ENCODE measurements around the gene MRC2.
A peak's percentile ranks its signal among the peaks of the same experiment; 100 is the strongest.

The MRC2 gene

DNA sequence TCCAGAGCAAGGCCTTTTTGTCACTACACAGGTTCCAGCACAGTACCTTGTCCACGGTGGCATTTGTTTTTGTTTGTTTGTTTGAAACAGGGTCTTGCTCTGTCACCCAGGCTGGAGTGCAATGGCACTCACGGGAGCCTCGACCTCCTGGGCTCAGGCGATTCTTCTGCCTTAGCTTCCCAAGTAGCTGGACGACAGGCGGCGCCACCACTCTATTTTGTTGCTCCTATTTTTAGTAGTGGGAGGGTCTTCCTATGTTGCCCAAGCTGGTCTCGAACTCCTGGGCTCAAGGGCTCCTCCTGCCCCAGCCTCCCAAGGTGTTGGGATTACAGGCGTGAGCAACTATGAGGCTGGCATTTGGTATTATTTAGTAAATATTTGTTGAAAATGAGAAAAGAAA is 10.3 kb downstream of the MRC2 start:
- no peak for DNase-seq (ENCODE audit: low spot score)

DNA sequence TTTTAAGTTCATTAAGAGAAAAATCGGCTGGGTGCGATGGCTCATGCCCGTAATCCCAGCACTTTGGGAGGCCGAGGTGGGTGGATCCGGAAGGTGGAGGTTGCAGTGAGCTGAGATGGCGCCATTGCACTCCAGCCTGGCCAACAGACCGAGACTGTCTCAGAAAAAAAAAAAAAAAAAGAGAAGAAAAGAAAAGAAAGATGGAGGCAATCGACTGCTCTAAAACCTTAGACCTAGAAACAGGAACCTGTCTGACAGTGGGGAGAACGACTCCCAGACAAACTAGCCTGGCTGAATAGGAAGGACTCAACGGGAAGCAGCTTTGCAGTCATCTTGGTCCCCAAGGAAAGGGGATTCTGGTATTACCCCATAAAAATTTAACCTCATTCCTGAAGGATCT is 13.7 kb downstream of the MRC2 start:
- DNase-seq (ENCODE audit: low spot score): no peak

GRCh38 chr17:62641951-62642350 is 14.5 kb downstream of the MRC2 start:
- DNase-seq (ENCODE audit: low spot score): no peak

GRCh38 chr17:62643496-62643895 is 16.0 kb downstream of the MRC2 start:
- DNase-seq (ENCODE audit: low spot score): no peak

GRCh38 chr17:62644487-62645173 is 17.2 kb downstream of the MRC2 start:
- DNase-seq (ENCODE audit: low spot score): no peak

- no peak for DNase-seq (ENCODE audit: low spot score)
Observed at GRCh38 chr17:62648251-62648955, 20.9 kb downstream of the MRC2 start.

DNA sequence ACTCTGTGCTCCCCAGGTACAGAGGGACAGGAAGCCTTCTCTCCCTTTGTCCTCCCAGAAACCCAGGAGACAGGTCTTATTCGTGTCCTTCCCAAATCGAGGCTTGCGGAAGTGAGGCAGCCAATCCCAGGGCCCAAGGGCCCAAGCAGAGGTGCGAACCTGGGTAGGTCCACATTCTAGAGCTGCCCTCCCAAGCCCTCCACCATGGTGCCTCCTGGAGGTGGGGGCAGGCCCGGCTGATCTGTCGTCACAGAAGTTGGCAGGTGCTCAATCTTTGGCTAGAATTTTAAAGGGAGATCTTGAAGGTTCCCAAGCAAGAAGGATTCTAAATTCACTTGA is 21.5 kb downstream of the MRC2 start:
- DNase-seq (ENCODE audit: low spot score): no peak

- no peak for DNase-seq (ENCODE audit: low spot score)
Observed at GRCh38 chr17:62649570-62649969, 22.1 kb downstream of the MRC2 start.

- DNase-seq (ENCODE audit: low spot score): no peak
Observed at GRCh38 chr17:62650587-62650986, 23.1 kb downstream of the MRC2 start.

- DNase-seq (ENCODE audit: low spot score): peak; percentile 21
Observed at GRCh38 chr17:62652251-62653001, 25.0 kb downstream of the MRC2 start.

- DNase-seq (ENCODE audit: low spot score): peak; percentile 52
Observed at GRCh38 chr17:62653002-62653825, 25.7 kb downstream of the MRC2 start.

GRCh38 chr17:62653826-62654761 is 26.6 kb downstream of the MRC2 start:
- DNase-seq (ENCODE audit: low spot score): no peak

GRCh38 chr17:62655656-62656055 is 28.2 kb downstream of the MRC2 start:
- DNase-seq (ENCODE audit: low spot score): no peak

- no peak for DNase-seq (ENCODE audit: low spot score)
Observed at GRCh38 chr17:62656446-62656845, 29.0 kb downstream of the MRC2 start.

GRCh38 chr17:62657145-62657665 is 29.7 kb downstream of the MRC2 start:
- no peak for DNase-seq (ENCODE audit: low spot score)

DNA sequence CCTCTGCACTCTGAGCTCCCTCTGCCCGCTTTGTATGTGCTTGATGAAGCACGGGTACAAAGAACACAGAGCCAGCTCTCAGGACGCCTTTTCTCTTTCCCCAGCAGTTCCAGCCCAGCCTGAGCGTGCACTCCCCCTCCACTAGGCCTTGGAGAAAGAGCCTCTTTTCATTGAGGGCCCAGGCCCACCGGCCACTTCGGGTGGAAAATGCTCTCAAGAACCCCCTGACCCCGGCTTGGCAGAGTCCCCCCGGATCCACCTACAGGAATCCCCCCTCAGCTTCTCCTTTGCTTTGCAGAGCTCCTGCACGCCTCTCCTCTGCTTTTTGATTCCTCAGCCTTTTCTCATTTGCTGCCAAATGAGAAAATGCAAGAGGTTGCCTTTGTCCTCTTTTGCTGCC is 30.2 kb downstream of the MRC2 start:
- DNase-seq (ENCODE audit: low spot score): no peak

DNA sequence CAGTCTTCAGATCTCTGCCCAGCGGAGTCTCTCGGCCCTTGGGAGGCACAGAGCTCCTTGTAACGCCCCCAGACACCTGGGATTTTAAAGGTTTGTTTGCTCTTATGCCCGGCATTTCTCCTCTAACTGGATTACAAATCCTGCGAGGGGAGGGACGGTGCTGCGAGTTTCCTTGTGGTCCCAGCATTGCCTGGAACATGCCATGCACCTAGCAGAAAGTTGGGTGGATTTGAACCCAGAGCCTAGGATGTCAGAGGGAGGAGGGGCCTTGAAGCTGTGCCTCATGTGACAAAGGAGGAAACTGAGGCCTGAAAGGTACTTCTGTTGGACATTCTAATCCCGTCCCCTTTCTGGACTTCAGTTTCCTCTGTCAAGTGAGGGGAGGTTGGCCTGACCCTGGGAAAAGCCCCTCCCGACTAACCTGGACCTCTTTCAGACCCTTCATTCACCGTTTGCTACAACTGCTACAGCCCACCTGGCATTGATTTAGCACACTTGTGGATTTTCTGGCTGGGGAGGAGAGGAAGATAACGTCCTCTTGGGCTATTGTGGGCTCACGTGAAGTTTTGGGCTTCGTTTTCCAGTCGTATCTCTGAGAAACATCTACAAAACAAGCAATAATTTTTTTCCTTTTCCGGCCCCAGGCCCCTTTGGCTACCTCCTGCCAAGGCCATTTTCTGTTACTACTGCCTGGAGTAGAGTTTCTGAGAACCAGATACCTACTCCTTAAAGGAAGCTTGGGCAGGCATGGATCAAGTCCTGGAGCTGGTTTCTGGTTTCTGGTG is 30.9 kb downstream of the MRC2 start:
- no peak for DNase-seq (ENCODE audit: low spot score)

DNA sequence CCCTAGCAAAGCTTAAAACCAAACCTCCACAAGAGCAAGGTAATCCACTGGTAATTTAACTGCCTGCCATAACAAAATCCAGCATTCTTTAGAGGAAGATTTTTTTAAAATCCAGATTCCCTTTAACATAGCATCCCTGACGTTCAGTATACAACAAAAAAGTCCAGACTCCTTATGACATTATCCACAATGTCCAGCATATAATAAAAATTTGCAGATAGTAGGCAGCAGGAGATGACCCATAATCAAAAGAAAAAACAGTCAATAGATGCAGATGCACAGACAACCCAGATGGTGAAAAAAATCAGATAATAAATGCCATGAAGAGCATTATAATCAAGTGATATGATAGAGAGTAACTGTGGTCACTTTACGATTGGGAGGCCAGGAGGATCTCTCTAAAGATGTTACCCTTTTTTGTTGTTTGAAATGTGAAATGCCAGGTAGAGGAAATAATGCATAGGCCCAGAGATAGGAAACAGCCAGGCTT is 33.2 kb downstream of the MRC2 start:
- DNase-seq (ENCODE audit: low spot score): no peak

DNA sequence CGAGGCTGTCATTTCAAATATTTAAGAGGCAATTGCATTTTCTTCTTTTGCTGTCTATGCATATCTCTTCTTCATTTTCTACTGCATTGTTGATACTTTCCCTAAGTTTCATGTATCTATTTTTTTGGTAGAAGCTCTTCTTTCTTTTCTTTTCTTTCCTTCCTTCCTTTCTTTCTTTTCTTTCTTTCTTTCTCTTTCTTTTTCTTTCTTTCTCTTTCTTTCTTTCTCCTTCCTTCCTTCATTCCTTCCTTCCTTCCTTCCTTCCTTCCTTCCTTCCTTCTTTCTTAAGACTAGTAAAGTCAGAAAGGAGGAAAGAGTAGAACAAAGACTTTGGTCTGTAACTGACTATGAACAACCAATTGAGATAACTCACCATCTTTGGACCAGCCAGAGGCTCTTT is 33.9 kb downstream of the MRC2 start:
- DNase-seq (ENCODE audit: low spot score): no peak

GRCh38 chr17:62662855-62663254 is 35.4 kb downstream of the MRC2 start:
- DNase-seq (ENCODE audit: low spot score): no peak

All from CD4-positive, alpha-beta T cell treated with Interleukin-6 at 100 ng/mL for 8 hours (primary cell).